Activated naive CD4-positive, alpha-beta T cell treated with anti-CD3 and anti-CD28 coated beads for 36 hours (primary cell): Measurements from ENCODE around the gene BCAP31. TPM values are rescaled to one million over a fixed set of nuclear protein-coding genes. Genes with fewer than 3 reads are reported as not detected.

Source experiments
- CTCF ChIA-PET: fragments of 350-600 bp; sonication (Branson Sonifier 250); formaldehyde crosslinking; loops from one replicate; lab custom pipeline; 2021; ENCODE audit warnings: antibody characterized with exemption; lab: Charles Lee
- DNase-seq: peaks from one replicate; pipeline ENCODE4 v3.0.0-alpha.2; 2020
- H3K27ac Mint-ChIP-seq: one replicate; pipeline ENCODE4 v1.8.0; 2021; ENCODE audit warnings: mild to moderate bottlenecking, mixed read lengths
- H3K27me3 Mint-ChIP-seq: one replicate; pipeline ENCODE4 v1.8.0; 2021; ENCODE audit warnings: low read depth, mixed read lengths
- H3K36me3 Mint-ChIP-seq: one replicate; pipeline ENCODE4 v1.8.0; 2021; ENCODE audit warnings: low read depth, mixed read lengths
- H3K4me1 Mint-ChIP-seq: one replicate; pipeline ENCODE4 v1.8.0; 2021; ENCODE audit warnings: low read depth, mixed read lengths
- H3K4me3 Mint-ChIP-seq: one replicate; pipeline ENCODE4 v1.8.0; 2021; ENCODE audit warnings: mild to moderate bottlenecking, moderate library complexity, mixed read lengths
- H3K9me3 Mint-ChIP-seq: one replicate; pipeline ENCODE4 v1.8.0; 2021; ENCODE audit warnings: mixed read lengths
- intact Hi-C: fragments of 100-400 bp; cut with micrococcal nuclease; formaldehyde crosslinking; loops from one replicate; pipeline ENCODE4 v1.15.1; 2023
- total RNA-seq, 2 experiments: library from RNA; stranded (reverse); gene quantifications; one replicate each; pipeline ENCODE4 v1.2.3, GENCODE V29; 2021

Gene BCAP31
- total RNA-seq, 2 experiments from 2014 or later, result 69.5 to 71.2 TPM

DNA sequence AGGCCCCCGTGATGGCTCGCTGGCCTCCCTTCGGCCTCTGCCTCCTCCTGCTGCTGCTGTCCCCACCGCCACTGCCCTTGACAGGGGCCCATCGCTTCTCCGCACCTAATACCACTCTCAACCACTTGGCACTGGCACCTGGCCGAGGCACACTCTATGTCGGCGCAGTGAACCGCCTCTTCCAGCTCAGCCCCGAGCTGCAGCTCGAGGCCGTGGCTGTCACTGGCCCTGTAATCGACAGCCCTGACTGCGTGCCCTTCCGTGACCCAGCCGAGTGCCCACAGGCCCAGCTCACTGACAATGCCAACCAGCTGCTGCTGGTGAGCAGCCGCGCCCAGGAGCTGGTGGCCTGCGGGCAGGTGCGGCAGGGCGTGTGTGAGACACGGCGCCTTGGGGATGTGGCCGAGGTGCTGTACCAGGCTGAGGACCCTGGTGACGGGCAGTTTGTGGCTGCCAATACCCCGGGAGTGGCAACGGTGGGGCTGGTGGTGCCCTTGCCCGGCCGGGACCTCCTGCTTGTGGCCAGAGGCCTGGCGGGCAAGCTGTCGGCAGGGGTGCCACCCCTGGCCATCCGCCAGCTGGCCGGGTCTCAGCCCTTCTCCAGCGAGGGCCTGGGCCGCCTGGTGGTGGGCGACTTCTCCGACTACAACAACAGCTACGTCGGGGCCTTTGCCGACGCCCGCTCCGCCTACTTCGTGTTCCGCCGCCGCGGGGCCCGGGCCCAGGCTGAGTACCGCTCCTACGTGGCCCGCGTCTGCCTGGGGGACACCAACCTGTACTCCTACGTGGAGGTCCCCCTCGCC, 42.9 kb upstream of the BCAP31 start:
- H3K36me3 Mint-ChIP-seq, result no peaks in the 10 kb centered on the region
- no peak for DNase-seq
- no peaks in the 10 kb centered on the region for H3K27me3 Mint-ChIP-seq
- no peaks in the 10 kb centered on the region for H3K9me3 Mint-ChIP-seq
- peaks cover 6% of the 10 kb centered on the region for H3K4me1 Mint-ChIP-seq
- H3K27ac Mint-ChIP-seq, result no peak overlapping the region
- CTCF ChIA-PET, result interaction anchor here (2.3 kb wide), 1 partner anchor 156 kb away, joined by 5 read pairs; no protein-coding TSS in a partner anchor
- no peak overlapping the region for H3K4me3 Mint-ChIP-seq
- intact Hi-C loops, result no loop called here

- Mint-ChIP-seq H3K4me1 (peaks cover 6% of the 10 kb centered on the region), H3K36me3 (no peaks in the 10 kb centered on the region), H3K9me3 (no peaks in the 10 kb centered on the region), H3K27ac (peak overlapping the region; percentile 63), H3K27me3 (no peaks in the 10 kb centered on the region), H3K4me3 (no peak overlapping the region)
- peak; percentile 69 for DNase-seq
- CTCF ChIA-PET, result interaction anchor here (2.3 to 4.9 kb wide), 2 partner anchors 156 to 182 kb away, joined by 5 to 36 read pairs; no protein-coding TSS in a partner anchor
- intact Hi-C loops, result no loop called here
These were observed 42.1 kb upstream of the BCAP31 start for GRCh38 chrX:153766098-153766817.

- Mint-ChIP-seq H3K27ac (no peak overlapping the region), H3K4me1 (peaks cover 6% of the 10 kb centered on the region), H3K27me3 (no peaks in the 10 kb centered on the region), H3K9me3 (no peaks in the 10 kb centered on the region), H3K4me3 (no peak overlapping the region), H3K36me3 (no peaks in the 10 kb centered on the region)
- DNase-seq, result no peak
- CTCF ChIA-PET, result interaction anchor here (1.9 to 4.9 kb wide), 2 partner anchors 52 to 182 kb away, joined by 5 to 36 read pairs; no protein-coding TSS in a partner anchor
- intact Hi-C loops, result no loop called here
These were observed 41.2 kb upstream of the BCAP31 start for GRCh38 chrX:153765138-153766079.

- intact Hi-C loops, result loop anchor here (1.0 kb wide), 4 partner anchors 30 to 189 kb away; partner anchors contain the start of genes IDH3G and SSR4
- Mint-ChIP-seq H3K4me1 (peaks cover 6% of the 10 kb centered on the region), H3K27me3 (no peaks in the 10 kb centered on the region), H3K27ac (no peak overlapping the region), H3K4me3 (no peak overlapping the region), H3K9me3 (no peaks in the 10 kb centered on the region), H3K36me3 (no peaks in the 10 kb centered on the region)
- CTCF ChIA-PET, result interaction anchor here (1.4 to 4.9 kb wide), 3 partner anchors 52 to 183 kb away, joined by 4 to 36 read pairs (median 5); no protein-coding TSS in a partner anchor
- DNase-seq, result no peak
These were observed 40.6 kb upstream of the BCAP31 start for GRCh38 chrX:153764786-153765137.

DNA sequence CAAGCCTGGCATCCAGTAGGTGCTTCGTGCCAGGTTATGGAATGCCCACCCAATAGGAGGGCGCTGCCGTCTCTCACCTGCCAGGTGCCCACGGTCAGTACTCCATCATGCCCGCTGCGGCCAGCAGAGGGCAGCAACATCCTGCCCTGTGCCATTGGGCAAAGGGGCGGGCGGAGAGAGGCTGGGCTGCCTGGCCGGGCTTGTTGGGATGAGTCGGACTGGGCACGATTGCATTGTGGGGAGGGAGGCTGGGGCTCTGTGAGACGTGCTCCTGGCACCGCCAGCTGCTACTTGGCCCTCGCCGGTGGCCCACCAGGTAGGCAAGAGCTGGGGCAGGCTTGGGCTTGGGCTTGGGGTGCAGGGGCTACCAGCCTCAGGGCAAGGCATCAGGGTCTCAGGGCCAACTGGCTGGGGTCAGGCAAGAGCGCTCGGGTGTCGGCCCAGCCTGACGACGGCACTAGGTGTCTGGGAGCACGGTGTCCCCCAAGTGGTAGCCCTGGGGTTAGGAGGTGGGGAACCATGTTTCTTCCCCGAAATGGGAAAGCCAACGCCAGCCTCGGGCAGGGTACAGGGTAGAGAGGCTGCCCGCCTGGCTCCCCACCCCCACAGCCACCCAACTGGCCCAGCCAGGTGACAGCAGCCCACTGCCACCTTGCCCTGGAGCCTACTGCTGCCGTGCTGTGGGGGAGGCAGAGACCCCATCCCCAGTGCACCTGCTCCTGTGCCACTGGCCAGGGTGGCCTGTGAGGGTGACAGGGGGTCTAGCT, 40.0 kb upstream of the BCAP31 start, which contains the start of gene PLXNB3:
Gene PLXNB3 (plus strand): TSS at position 261 of the 767 bp plus-strand sequence. CDS start 1,287 bp downstream, outside the sequence.
- CTCF ChIA-PET, result interaction anchor here (0.6 to 4.9 kb wide), 9 partner anchors 9 to 392 kb away, joined by 3 to 36 read pairs (median 4); no protein-coding TSS in a partner anchor
- peak; percentile 82 for DNase-seq
- Mint-ChIP-seq H3K9me3 (no peaks in the 10 kb centered on the region), H3K4me3 (no peak within 1 kb of the TSS), H3K36me3 (no peaks in the 10 kb centered on the region), H3K27me3 (no peaks in the 10 kb centered on the region), H3K27ac (no peak within 1 kb of the TSS), H3K4me1 (peaks cover 6% of the 10 kb centered on the region)
- intact Hi-C loops, result loop anchor here (1.0 kb wide), 4 partner anchors 30 to 189 kb away; partner anchors contain the start of genes IDH3G and SSR4

- H3K36me3 Mint-ChIP-seq, result no peaks in the 10 kb centered on the region
- no peaks in the 10 kb centered on the region for H3K9me3 Mint-ChIP-seq
- H3K4me3 Mint-ChIP-seq, result no peak overlapping the region
- no peaks in the 10 kb centered on the region for H3K27me3 Mint-ChIP-seq
- CTCF ChIA-PET, result interaction anchor here (0.6 to 4.9 kb wide), 11 partner anchors 8 to 732 kb away, joined by 3 to 36 read pairs (median 4); no protein-coding TSS in a partner anchor
- peaks cover 6% of the 10 kb centered on the region for H3K4me1 Mint-ChIP-seq
- no peak overlapping the region for H3K27ac Mint-ChIP-seq
- intact Hi-C loops, result no loop called here
- DNase-seq, result no peak
These were observed 39.2 kb upstream of the BCAP31 start for GRCh38 chrX:153763298-153763932.

DNA sequence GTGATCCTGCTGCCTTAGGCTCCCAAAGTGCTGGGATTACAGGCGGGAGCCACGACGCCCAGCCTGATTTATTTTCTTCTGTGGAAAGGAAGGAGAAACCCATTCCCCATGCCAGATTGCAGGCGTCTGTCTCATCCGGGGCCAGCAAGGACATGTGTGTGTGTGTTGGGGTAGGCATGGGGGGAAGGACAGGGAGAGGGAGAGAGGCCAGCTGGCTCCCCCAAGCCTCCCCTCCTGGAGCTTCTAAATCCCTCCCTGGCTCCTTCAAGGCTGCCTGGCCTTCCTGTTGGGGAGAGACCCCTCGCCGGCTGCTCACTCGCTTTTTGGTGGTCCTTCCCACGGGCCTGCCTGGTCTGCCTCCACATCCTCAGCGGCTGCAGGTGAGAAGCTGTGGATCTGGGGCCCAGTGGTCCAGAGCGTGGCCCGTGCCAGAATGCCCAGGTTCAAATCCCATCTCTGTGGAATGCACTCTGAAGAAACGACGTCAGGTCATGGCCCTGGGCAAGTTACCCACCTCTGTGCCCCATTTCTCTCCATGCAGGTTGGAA, 38.5 kb upstream of the BCAP31 start:
- Mint-ChIP-seq H3K36me3 (no peaks in the 10 kb centered on the region), H3K4me1 (peaks cover 6% of the 10 kb centered on the region), H3K4me3 (no peak overlapping the region), H3K9me3 (no peaks in the 10 kb centered on the region), H3K27me3 (no peaks in the 10 kb centered on the region), H3K27ac (no peak overlapping the region)
- no peak for DNase-seq
- intact Hi-C loops, result no loop called here
- CTCF ChIA-PET, result interaction anchor here (0.7 to 4.9 kb wide), 6 partner anchors 162 to 731 kb away, joined by 3 to 36 read pairs (median 4); no protein-coding TSS in a partner anchor

GRCh38 chrX:153761863-153762262, 37.7 kb upstream of the BCAP31 start:
- Mint-ChIP-seq H3K27ac (no peak overlapping the region), H3K27me3 (no peaks in the 10 kb centered on the region), H3K36me3 (no peaks in the 10 kb centered on the region), H3K4me3 (no peak overlapping the region), H3K9me3 (no peaks in the 10 kb centered on the region), H3K4me1 (peaks cover 5% of the 10 kb centered on the region)
- CTCF ChIA-PET, result interaction anchor here (4.9 kb wide), 1 partner anchor 186 kb away, joined by 36 read pairs; no protein-coding TSS in a partner anchor
- intact Hi-C loops, result no loop called here
- no peak for DNase-seq

- H3K4me3 Mint-ChIP-seq, result no peak overlapping the region
These were observed 30.9 kb upstream of the BCAP31 start for GRCh38 chrX:153755136-153755535.

GRCh38 chrX:153750127-153750774, 26.1 kb upstream of the BCAP31 start:
- CTCF ChIA-PET, result no interaction called here
- DNase-seq, result no peak
- no peak overlapping the region for H3K4me3 Mint-ChIP-seq
- H3K27ac Mint-ChIP-seq, result no peak overlapping the region
- H3K27me3 Mint-ChIP-seq, result no peaks in the 10 kb centered on the region
- H3K4me1 Mint-ChIP-seq, result no peaks in the 10 kb centered on the region
- H3K9me3 Mint-ChIP-seq, result no peaks in the 10 kb centered on the region
- H3K36me3 Mint-ChIP-seq, result no peaks in the 10 kb centered on the region
- intact Hi-C loops, result no loop called here

More at GRCh38 chrX:153755136-153755535, 30.9 kb upstream of the BCAP31 start:
- Mint-ChIP-seq H3K36me3 (no peaks in the 10 kb centered on the region), H3K27me3 (no peaks in the 10 kb centered on the region), H3K4me1 (no peaks in the 10 kb centered on the region), H3K9me3 (no peaks in the 10 kb centered on the region), H3K27ac (no peak overlapping the region)
- no peak for DNase-seq
- intact Hi-C loops, result loop anchor here (2.0 kb wide), 1 partner anchor 68 kb away; the partner anchor contains the start of gene SLC6A8
- CTCF ChIA-PET, result interaction anchor here (0.6 kb wide), 1 partner anchor 8 kb away, joined by 3 read pairs; no protein-coding TSS in a partner anchor
